ENCODE results near the gene PADI6.

The PADI6 gene

GRCh38 chr1:17381161-17381560 lies 9.2 kb downstream of the PADI6 start:
- ATAC-seq (ENCODE audit: insufficient read depth, low read depth), result no peak
- peaks cover 31% of the 10 kb centered on the region for H3K27me3 ChIP-seq (ENCODE audit: insufficient read depth, low read length, poor library complexity)
- TF ChIP-seq EZH2 (IDR thresholded peaks at IDR 0.05; ENCODE audit: borderline replicate concordance, low read depth, low read length, severe bottlenecking), result no peak
- TF ChIP-seq, protein P1, sequence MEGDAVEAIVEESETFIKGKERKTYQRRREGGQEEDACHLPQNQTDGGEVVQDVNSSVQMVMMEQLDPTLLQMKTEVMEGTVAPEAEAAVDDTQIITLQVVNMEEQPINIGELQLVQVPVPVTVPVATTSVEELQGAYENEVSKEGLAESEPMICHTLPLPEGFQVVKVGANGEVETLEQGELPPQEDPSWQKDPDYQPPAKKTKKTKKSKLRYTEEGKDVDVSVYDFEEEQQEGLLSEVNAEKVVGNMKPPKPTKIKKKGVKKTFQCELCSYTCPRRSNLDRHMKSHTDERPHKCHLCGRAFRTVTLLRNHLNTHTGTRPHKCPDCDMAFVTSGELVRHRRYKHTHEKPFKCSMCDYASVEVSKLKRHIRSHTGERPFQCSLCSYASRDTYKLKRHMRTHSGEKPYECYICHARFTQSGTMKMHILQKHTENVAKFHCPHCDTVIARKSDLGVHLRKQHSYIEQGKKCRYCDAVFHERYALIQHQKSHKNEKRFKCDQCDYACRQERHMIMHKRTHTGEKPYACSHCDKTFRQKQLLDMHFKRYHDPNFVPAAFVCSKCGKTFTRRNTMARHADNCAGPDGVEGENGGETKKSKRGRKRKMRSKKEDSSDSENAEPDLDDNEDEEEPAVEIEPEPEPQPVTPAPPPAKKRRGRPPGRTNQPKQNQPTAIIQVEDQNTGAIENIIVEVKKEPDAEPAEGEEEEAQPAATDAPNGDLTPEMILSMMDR (IDR thresholded peaks at IDR 0.05; ENCODE audit: borderline replicate concordance, extremely low read depth, low read length, poor library complexity, severe bottlenecking), result no peak

GRCh38 chr1:17392199-17392740 lies 20.3 kb downstream of the PADI6 start:
- Histone ChIP-seq H3K36me3 (ENCODE audit: insufficient read depth, low read length) (no peaks in the 10 kb centered on the region), H3K4me3 (ENCODE audit: low read depth in 1 of 2, low read length in 2 of 2) (no peak overlapping the region), H3K79me2 (ENCODE audit: insufficient read depth, low read length) (no peaks in the 10 kb centered on the region), H2AFZ (ENCODE audit: low read depth, low read length) (no peak overlapping the region), H3K27ac (ENCODE audit: low read length) (no peak overlapping the region), H3K9me3 (ENCODE audit: insufficient read depth, low read length, severe bottlenecking) (no peaks in the 10 kb centered on the region), H3K4me2 (ENCODE audit: insufficient read depth, low read length) (no peak overlapping the region), H4K20me1 (ENCODE audit: insufficient read depth, low read length) (peaks cover 8% of the 10 kb centered on the region), H3K4me1 (ENCODE audit: insufficient read depth, low read length) (no peaks in the 10 kb centered on the region), H3K9ac (ENCODE audit: low read depth, low read length) (no peak overlapping the region), H3K27me3 (ENCODE audit: insufficient read depth, low read length, poor library complexity) (no peaks in the 10 kb centered on the region)
- no peak for DNase-seq
- ATAC-seq (ENCODE audit: insufficient read depth, low read depth), result no peak
- no peak for TF ChIP-seq EZH2 (IDR thresholded peaks at IDR 0.05; ENCODE audit: borderline replicate concordance, low read depth, low read length, severe bottlenecking)
- TF ChIP-seq, protein P1 (IDR thresholded peaks at IDR 0.05; ENCODE audit: borderline replicate concordance, extremely low read depth, low read length, poor library complexity, severe bottlenecking), result no peak

More at GRCh38 chr1:17381161-17381560, 9.2 kb downstream of the PADI6 start:
- no peak overlapping the region for H3K27ac ChIP-seq (ENCODE audit: low read length)
- H4K20me1 ChIP-seq (ENCODE audit: insufficient read depth, low read length), result no peaks in the 10 kb centered on the region
- H3K9me3 ChIP-seq (ENCODE audit: insufficient read depth, low read length, severe bottlenecking), result no peaks in the 10 kb centered on the region
- no peaks in the 10 kb centered on the region for H3K36me3 ChIP-seq (ENCODE audit: insufficient read depth, low read length)
- H2AFZ ChIP-seq (ENCODE audit: low read depth, low read length), result no peak overlapping the region
- no peak overlapping the region for H3K9ac ChIP-seq (ENCODE audit: low read depth, low read length)
- H3K4me2 ChIP-seq (ENCODE audit: insufficient read depth, low read length), result no peak overlapping the region
- no peak overlapping the region for H3K4me3 ChIP-seq (ENCODE audit: low read depth in 1 of 2, low read length in 2 of 2)
- no peak for DNase-seq
- no peaks in the 10 kb centered on the region for H3K4me1 ChIP-seq (ENCODE audit: insufficient read depth, low read length)
- no peaks in the 10 kb centered on the region for H3K79me2 ChIP-seq (ENCODE audit: insufficient read depth, low read length)

DNA sequence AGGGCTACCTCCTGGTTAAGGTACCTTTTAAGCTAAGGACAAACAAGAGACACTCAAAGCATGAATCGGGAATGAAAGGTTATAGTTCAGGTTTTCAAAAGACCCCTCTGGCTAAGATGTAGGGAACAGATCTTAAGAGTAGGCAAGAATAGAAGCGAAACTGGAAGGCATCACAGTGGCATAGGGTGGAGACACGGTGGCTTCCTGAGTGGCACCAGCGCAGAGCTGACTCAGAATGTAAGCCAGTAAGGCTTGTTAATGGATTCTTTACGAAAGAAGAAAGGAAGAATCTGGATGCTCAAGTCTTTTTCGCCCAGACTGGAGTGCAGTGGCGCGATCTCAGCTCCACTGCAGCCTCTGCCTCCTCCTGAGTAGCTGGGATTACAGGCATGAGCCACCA lies 21.2 kb downstream of the PADI6 start:
- Histone ChIP-seq H3K4me1 (ENCODE audit: insufficient read depth, low read length) (no peaks in the 10 kb centered on the region), H3K27ac (ENCODE audit: low read length) (no peak overlapping the region), H3K4me3 (ENCODE audit: low read depth in 1 of 2, low read length in 2 of 2) (no peak overlapping the region), H2AFZ (ENCODE audit: low read depth, low read length) (no peak overlapping the region), H3K4me2 (ENCODE audit: insufficient read depth, low read length) (no peak overlapping the region), H3K9ac (ENCODE audit: low read depth, low read length) (no peak overlapping the region), H3K79me2 (ENCODE audit: insufficient read depth, low read length) (no peaks in the 10 kb centered on the region), H3K9me3 (ENCODE audit: insufficient read depth, low read length, severe bottlenecking) (no peaks in the 10 kb centered on the region), H3K36me3 (ENCODE audit: insufficient read depth, low read length) (no peaks in the 10 kb centered on the region), H3K27me3 (ENCODE audit: insufficient read depth, low read length, poor library complexity) (no peaks in the 10 kb centered on the region), H4K20me1 (ENCODE audit: insufficient read depth, low read length) (peaks cover 8% of the 10 kb centered on the region)
- TF ChIP-seq, protein P1 (IDR thresholded peaks at IDR 0.05; ENCODE audit: borderline replicate concordance, extremely low read depth, low read length, poor library complexity, severe bottlenecking), result no peak
- TF ChIP-seq EZH2 (IDR thresholded peaks at IDR 0.05; ENCODE audit: borderline replicate concordance, low read depth, low read length, severe bottlenecking), result no peak
- ATAC-seq (ENCODE audit: insufficient read depth, low read depth) (no peak), DNase-seq (no peak)
